HG03196 (cell line): ENCODE measurements around the gene ALPL.

ENCODE experiments used
- ATAC-seq: cut with Tn5 transposase; IDR thresholded peaks from one replicate; pipeline ENCODE4 v1.9.1; 2021; ENCODE audit not compliant: unreplicated experiment

ALPL gene

DNA sequence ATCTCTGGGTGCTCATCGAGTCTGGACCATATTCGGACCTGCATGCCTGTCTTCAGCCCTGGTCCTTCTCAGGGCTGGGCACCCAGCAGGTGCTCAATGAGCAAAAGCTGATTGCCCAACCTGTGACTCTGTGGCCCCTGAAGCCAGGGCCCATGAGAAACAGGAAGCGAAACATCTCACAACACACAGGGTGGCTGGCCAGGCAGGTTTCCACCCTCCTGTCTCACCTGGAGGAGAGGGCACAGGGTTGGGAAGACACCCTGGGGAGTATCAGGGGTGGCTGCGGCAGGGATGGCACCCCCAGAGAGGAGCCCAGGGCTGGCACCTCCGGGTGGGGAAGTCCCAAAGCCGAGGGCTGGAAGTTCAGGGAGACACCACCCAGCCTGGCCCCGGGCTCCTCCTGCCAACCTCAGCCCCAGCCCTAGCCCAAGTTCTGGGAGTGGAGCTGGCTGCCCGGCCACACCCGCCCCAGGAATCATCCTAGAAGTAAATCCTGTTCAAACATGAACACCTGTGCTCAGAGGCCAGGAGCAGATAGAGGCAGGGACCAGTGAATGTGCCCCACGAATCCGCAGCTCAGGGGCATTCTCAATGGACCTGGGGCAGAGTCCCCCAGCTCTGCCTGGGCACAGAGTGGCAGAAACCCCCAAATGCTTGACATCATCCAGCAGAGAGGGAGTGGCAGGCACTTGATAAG, 105.3 kb downstream of the ALPL start:
- ATAC-seq: no peak

DNA sequence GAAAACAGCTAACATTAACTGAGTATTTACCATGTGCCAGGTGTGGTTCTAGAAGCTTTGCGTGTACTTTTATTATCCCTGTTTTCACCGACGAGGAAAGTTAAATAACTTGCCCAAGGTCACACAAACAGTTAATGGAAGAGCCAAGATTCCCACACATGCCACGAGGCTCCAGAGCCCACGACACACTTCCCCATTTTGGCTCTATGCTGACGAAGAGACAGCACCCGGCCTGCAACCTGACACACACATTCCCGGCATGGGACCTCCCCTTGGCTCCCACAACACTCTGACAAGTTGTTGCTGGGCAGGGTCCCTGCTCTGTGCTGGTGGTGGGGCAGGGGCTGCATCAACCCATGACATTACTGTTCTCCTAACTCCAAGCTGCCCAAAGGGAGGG, 107.1 kb downstream of the ALPL start:
- ATAC-seq: no peak

DNA sequence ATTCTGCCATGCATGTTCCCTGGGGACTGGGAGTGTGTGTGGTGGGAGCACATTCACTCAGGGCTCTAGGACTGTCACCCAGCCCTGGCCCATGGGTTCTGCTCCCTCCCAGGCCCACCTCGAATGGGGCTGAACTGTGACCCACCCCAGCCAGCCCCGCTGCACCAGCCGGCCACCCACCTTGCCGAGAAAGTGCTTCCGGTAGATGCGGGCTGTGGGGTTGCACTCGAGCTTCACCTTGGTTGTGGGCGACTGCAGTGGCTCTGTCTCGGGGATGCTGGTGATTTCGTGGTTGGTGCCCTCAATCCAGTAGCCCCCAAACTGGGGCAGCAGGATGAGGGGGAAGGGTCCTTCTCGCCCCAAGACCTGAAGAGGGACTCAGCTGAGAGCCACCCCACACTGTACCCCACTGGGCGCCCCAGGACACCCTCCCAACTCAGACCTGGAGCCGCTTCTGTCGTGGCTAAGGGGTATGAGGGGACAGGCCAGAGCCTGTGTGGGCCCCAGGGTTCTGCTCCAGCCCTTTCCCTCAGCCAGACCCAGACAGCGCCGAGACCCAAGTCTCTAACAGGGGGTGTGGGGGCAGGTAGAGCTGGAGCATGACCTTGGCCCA, 108.0 kb downstream of the ALPL start:
- no peak for ATAC-seq

DNA sequence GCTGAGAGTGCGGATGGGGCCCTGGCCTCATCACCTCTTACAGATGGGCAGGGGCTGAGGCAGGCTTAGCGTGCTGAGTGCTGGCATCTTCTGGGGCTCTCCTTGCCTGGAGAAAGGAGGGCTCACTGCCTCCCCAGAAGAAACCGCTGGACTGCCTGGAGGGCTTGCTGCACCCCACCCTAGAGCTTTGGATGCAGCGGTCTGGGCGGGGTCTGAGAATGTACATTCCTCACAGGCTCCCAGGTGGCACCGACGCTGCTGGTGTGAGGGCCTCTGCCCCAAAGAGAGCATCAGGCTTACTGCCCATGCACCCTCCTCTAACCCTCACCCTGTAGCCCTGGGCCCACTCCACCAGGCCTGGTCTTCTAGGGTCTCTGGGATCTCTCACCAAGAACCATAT, 108.8 kb downstream of the ALPL start:
- ATAC-seq: no peak

DNA sequence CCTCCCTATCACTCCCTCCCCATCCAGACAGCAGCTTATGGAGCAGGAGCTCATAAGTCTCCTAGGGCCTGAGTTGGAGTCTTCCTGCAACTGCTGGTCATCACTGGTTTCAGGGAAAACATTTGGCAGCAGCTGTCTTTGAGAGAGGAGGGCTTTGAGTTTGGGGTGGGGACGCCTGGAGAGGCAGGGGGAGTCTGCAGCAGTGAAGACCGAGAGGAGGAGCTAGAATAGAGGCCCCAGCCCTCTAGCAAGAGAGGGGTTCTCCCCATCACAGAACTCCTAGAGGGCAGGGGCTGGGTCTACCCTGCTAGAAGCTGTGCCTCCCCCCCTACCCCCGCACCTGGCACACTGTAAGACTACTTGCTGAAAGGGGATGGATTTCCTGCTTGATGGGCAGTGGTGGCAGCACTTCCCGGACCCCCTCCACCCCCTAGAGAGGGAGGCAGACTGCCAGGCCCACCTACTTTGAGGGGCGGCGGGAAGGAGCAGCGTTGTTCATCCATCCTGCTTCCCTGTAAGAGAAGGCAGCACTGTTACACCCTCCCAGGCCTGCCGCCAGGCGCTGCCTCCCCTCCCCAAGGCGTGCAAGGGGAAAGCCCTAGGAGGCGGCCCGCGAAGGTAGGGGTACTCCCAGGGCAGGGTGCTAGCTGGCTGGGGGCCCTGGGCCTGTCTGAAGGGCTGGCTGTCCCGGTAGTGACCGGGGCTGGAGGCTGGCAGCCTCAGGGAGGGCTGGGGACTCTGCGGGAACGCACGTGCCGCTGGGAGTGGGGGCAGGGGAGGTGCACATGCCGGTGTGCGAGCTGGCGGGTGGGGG, 109.5 kb downstream of the ALPL start:
- ATAC-seq: no peak

DNA sequence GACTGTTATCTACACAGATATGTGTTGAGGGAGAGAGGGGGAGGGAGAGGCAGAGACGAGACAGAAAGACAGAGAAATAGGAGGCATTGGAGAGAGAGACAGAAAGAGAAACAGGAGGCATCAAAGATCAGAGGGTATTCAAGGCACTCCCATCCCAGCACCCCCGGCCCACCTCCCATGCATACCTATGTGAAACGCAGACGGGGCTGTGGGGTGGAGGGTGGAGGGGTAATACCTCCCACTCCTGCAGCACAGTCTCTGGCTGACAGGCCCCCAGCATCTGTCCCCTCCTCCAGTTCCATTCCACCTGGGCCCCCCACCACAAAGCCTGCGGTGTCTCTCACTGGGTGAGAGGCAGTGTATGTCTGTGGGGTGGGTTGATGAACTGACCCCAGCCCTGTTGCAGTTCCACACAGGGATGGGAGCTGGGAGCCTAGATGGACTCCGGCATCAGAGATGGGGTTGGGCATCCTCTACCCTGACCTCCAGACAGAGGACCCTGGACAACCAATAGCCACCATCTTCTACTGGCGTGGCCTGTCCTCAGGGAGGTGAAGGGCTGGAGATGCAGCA, 110.2 kb downstream of the ALPL start:
- ATAC-seq: no peak

DNA sequence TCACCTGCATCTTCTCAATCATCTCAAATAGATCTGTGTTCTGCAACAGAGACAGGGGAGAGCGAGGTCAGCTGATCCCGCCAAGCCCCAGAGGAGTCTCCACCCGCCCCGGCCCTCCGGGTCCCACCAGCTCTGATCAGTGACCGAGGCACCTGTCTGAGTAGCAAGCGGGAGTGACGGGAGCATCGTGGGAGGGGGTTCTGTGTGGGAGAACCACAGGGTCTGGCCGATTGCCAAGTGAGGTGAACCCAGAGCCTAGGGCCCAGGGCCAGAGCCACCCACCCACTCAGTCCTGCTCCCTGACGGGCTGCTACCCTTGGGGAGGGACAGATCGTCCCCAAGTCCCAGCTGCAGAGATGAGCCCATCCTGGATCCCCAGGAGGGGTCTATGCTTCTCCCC, 110.8 kb downstream of the ALPL start:
- no peak for ATAC-seq

DNA sequence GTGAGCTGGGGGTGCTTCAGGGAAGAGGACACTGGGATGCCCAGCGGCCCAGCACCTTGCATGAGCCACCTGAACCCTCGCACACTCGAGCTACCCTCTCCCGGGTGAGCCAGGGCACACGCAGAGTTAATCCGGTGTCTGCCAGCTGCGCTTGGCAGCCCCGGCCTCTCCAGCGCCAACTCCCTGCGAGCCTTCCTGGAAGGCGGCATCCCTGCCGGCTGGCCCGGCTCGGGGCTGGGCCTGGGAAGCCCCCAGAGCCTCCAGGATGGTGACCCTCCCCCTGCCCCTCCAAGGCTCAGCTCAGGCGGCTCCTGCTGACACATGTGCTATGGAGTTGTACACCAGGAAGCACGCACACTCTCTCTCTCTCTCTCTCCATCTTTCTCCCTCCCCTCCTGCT, 111.3 kb downstream of the ALPL start:
- ATAC-seq: no peak

DNA sequence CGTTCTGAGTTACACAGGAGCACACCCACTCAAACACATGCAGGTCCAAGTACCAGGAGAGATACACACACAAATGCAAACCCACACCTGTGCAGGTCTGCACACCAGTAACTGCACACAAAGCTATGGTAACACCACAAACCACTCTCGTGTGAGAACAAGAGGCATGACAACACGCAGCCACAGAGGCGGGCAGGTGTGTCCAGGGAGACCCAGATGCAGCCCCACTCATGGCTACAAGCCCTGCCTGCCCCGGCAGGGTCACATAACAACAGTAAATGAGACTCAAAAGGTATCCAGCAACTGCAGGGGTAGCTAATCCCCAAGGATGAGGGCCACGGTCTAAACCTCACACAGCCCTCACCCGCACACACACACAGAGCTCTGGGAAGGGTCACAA, 111.8 kb downstream of the ALPL start:
- no peak for ATAC-seq

DNA sequence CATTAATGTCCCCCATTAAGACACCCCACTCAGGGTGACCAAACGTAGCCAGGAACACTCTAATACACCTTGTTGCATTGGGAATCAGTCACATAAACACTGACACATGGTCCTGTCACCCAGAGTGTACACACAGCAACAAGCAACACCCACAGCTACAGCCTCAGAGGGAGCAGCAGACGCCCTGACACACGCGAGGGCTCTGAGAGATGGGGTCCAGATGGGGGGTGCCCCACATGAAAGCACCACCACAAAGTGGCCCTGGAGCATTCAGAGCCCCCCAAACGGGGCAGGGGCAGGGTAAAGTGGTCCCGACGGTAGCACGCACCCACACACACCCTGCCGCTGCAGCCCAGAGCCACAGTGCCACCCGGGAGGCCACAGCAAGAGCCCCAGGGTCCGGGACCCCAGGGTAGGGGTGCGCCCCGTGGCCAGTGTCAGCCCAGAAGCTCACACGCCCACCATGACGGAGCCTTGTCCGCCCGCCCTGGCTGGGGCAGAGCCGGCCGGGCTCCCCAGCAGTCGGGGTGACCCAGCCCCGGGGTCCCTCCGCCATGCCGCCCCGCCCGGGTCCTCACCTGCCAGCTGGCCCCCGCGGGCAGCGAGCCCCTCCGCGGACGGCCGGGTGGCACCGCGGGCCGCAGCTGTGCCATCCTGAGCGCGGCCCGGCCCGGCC, 112.7 kb downstream of the ALPL start:
- ATAC-seq: no peak

DNA sequence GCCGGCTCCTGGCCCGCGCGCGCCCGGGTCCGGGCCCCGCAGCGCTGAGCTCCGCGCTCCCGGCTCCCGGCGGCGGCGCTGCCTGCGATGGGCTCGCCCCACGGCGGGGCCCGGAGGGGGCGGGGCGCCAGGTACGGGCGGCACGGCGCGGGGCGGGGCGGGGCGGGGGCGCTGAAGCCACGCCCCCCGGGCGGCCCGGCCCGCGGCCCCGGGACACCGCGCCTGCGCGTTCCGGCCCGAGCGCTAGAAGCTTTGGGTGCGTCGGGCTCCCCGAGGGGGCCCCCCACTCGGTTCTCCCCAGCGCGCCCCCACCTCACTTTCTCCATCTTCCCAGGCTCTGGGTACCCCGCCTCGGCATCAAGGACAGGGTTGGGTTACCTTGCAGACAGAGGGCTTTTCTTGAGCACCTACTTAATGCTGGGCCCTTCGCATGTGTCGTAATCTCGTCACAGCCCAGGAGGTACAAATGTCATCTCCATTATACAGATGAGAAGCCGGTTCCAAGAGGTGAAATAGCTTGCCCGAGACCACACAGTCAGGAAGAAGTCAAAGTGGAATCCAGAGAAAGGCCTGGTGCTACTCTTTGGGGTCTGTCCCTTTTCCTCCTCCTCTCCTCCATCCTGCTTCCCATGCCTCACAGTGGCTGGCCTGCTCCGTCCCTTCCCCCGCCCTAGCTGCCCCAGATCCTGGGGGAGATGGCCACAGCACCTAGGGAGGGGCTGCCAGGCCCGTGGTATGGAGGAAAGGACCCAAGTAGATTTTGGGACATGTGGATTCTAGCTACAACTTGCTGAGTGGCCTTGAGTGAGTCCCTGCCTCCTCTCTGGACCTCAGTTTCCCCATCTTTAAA, 113.5 kb downstream of the ALPL start:
- no peak for ATAC-seq

DNA sequence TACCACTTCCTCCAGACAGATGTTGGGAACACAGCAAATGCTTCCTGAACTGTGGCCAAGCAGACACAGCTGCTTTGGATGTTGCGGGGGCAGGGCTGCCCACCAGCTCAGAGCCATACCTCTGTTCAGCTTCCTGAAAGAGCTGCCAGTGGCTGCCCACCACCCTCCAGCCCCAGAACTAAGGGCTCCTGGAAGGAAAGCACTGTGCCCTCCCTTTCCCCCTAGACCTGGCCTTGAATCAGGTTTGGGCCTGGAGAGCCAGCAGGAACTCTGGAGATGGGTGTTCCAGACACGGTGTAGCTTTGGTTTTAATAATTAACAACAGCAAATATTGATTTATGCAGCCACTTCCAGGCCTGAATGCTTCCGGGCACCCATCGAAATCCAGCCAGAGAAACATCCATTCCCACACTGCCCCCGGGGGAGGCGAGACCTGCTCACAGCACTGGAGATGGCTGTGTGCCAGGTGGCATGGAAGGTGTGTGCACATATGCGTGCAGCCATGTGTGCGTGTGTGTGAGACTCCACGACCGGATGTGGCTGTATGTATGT, 114.3 kb downstream of the ALPL start:
- ATAC-seq: no peak

DNA sequence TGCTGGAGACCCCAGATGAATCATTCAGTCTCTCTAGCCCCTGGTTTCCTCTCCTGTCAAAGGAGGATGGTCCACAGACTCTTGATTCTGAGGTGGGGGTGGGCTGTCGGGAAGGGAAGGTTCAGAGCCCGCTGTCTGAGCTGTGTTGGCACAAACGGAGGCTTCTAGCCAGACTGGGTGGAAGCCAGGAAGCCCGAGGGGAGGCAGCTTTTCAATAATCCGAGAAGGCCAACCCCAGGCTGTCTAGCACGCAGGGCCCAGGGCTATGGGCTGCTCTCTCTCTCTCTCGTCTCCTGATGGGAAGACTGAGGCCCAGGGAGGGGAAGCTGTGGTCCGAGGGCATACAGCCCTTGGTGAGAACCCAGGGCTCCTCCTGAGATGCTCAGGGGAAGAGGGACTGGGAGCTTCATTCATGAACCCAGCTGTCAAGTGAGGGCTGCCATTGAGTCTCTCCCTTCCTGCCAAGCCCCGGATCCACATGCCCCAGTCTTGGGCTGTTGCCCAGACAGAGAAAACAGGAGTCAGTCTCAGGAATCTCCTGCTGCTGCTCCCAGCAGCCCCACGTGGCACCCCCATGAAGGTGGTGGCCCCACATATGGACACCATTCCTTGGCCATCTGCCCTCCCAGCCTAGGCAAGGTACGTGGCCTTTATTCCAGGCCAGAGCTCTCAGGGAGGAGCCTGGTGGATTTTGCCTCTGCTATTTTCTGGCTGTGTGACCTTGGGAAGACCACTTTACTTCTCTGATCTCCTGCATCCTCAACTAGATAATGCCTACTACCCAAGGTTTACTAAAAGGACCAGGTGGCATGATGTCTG, 115.6 kb downstream of the ALPL start:
- ATAC-seq: no peak

DNA sequence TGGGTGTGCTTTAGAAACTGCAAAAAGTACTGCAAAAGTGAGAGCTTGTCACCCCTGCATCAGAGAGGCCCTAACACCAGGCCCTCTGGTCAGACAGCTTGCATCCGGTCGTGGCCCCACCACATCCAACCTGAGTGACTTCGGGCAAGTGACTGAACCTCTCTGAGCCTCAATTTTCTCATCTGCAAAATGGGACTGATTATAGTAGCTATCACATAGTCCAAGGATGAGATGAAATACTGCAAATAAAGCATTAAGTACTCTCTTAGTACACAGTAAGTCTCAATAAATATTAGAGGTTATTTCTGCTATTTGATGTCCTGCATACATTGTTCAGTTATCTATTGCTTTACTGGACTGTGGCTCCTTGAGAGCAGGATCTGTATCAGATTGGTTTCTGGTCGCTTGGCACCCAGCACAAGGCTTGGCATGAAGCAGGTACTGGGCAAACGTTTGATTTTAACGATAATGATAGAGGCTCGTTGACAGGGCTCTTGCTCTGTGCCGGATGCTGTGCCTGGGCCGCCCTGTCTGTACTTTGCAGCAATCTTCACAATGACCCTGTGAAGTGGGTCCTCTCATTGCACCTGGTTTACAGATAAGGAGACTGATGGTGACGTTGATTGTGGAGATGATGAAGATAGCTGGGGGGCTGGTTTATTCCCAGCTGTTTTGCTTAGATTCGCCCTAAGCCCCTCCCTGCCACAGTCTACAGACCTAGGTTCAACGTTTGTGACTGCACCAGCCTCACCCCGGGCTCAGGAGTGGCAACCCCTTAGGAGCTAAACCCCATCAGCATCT, 116.4 kb downstream of the ALPL start:
- ATAC-seq: no peak

DNA sequence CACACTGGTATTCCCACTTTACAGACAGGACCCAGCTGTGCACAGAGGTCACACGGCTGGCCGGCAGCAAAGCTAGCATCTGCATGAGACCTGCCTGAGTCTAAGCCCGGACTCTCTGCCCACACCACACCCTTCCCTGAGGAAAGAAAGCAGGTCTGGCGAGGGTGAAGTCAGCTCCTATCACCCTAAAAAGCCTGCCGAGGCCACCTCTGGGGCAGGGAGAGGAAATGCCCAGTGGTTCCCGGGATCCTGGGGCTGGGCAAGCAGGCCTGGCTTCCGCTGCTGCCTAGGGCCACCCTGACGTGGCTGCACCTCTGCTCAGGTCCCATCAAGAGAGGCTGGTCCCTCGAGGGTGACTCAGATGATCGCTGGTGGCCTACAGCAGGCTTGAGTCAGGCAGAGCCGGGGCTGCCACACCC, 117.7 kb downstream of the ALPL start:
- no peak for ATAC-seq
